ENCODE results near the gene FREY1. TPM values are rescaled to one million over a fixed set of nuclear protein-coding genes. Genes with fewer than 3 reads are reported as not detected.

Gene FREY1
- total and polyA plus RNA-seq, 8 donors: 0.12 to 1.3 (median 0.40) TPM; not detected in 1

DNA sequence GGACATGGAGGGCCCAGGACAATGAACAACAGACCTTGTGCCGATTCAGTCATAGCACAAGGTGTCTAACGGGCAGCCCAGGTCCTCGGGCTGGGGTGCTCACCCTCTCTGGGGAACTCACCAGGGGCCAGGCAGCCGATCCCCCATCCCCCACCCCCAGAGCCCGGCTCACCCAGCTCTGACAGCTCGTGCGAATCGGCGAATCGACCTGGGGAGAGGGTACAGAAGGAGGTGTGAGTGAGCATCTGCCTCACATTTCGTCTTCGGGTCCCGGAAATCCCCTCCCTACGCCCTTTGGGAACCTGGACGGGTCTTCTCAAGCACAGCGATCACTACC is 10.2 kb upstream of the FREY1 start:
- peak overlapping the region; percentile 80 to 93 (median 88) for H3K27ac ChIP-seq
- DNase-seq (peak in 3 of 6 donors; percentile 56 to 83 (median 69)), FAIRE-seq (no peak), ATAC-seq (no peak)
- peaks cover 0 to 23% (median 18%) of the 10 kb centered on the region in 3 donors for H3K36me3 ChIP-seq
- no peaks in the 10 kb centered on the region for H3K27me3 ChIP-seq
- TF ChIP-seq, protein P1, sequence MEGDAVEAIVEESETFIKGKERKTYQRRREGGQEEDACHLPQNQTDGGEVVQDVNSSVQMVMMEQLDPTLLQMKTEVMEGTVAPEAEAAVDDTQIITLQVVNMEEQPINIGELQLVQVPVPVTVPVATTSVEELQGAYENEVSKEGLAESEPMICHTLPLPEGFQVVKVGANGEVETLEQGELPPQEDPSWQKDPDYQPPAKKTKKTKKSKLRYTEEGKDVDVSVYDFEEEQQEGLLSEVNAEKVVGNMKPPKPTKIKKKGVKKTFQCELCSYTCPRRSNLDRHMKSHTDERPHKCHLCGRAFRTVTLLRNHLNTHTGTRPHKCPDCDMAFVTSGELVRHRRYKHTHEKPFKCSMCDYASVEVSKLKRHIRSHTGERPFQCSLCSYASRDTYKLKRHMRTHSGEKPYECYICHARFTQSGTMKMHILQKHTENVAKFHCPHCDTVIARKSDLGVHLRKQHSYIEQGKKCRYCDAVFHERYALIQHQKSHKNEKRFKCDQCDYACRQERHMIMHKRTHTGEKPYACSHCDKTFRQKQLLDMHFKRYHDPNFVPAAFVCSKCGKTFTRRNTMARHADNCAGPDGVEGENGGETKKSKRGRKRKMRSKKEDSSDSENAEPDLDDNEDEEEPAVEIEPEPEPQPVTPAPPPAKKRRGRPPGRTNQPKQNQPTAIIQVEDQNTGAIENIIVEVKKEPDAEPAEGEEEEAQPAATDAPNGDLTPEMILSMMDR (IDR thresholded peaks at IDR 0.05): no peak
- WGBS, 2 donors: 2 to 3% methylated on average over 15 to 16 of the region's 16 CpGs
- H3K9me3 ChIP-seq: no peaks in the 10 kb centered on the region
- intact Hi-C loops (cut with DNase I): loop anchor here in 1 of 3 donors (10.0 kb wide), 1 partner anchor 52 kb away; no protein-coding TSS in a partner anchor
- H3K4me3 ChIP-seq: peak overlapping the region; percentile 65 to 95 (median 92)
- peaks cover 18 to 21% (median 19%) of the 10 kb centered on the region in 3 donors for H3K4me1 ChIP-seq

DNA sequence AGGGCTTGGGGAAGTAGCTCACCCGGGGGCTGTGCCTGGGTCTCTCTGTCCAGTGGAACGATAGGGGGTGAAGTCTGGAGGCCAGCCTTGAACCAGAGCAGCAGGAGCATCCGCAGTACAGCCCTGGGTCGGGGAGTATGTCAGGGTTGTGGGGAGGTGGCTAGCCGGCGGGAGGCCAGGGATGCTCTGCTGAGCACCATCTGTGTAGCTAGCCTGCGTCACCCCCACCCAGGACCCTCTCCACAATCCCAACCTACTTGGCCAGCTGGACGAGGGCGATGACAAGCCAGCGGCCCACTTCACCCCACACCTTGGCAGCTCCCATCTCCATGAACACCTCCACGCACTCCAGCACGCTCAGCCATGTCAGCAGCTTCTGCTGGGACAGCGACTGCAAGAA is 8.4 kb upstream of the FREY1 start:
- TF ChIP-seq, protein P1 (IDR thresholded peaks at IDR 0.05): no peak
- 80 to 83% methylated on average over 13 of the region's 13 CpGs for WGBS, 2 donors
- DNase-seq: peak in 2 of 6 donors; percentile 29 to 68
- intact Hi-C loops (cut with DNase I): loop anchor here in 1 of 3 donors (10.0 kb wide), 1 partner anchor 51 kb away; no protein-coding TSS in a partner anchor
- H3K36me3 ChIP-seq: peaks cover 2 to 32% (median 24%) of the 10 kb centered on the region in 3 donors
- no peaks in the 10 kb centered on the region for H3K9me3 ChIP-seq
- no peak for ATAC-seq
- H3K4me1 ChIP-seq: peaks cover 7 to 10% (median 9%) of the 10 kb centered on the region in 3 donors
- no peak overlapping the region for H3K4me3 ChIP-seq
- no peaks in the 10 kb centered on the region for H3K27me3 ChIP-seq
- no peak for FAIRE-seq
- no peak overlapping the region for H3K27ac ChIP-seq

DNA sequence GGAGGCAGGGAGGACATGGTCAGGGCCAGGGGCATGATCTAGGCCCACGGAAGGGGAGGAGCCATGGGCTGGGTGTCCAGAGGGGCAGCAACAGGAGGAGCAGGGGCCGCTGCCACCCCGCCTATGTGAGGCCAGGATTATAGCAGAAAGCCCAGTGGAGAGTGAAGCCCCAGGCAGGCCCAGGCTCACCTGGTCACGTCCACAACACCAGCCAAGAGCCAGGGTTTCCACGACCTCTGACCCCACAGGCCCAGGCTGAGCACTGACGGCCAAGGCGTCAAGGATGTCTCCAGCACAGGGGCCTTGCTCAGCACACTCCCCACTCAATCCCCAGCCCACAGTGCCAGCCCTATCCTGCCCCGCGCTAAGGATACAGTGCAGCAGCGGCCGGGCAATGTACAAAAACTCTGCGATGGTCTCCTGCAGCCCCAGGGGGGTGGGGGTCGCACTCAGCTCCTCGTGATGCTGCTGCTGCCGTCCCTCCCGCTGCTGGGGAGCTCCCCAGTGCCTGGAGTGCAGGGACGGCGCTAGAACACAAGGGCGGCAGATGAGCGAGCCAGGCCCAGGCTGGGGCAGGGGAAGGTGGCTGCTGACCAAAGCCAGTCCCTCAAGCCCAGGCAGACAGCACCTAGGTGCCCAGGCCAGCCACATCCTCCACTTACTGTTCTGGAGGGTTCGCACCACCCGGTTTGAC is 7.0 kb upstream of the FREY1 start:
- Histone ChIP-seq H3K36me3 (peaks cover 4 to 35% (median 32%) of the 10 kb centered on the region in 3 donors), H3K4me3 (no peak overlapping the region), H3K9me3 (no peaks in the 10 kb centered on the region), H3K4me1 (peaks cover 7 to 10% (median 9%) of the 10 kb centered on the region in 3 donors), H3K27me3 (no peaks in the 10 kb centered on the region), H3K27ac (no peak overlapping the region)
- intact Hi-C loops (cut with DNase I): loop anchor here in 1 of 3 donors (10.0 kb wide), 1 partner anchor 49 kb away; no protein-coding TSS in a partner anchor
- peak in 2 of 6 donors; percentile 35 to 66 for DNase-seq
- no peak for FAIRE-seq
- no peak for ATAC-seq
- TF ChIP-seq, protein P1 (IDR thresholded peaks at IDR 0.05): no peak
- 83% methylated on average over 22 of the region's 22 CpGs for WGBS, 2 donors

DNA sequence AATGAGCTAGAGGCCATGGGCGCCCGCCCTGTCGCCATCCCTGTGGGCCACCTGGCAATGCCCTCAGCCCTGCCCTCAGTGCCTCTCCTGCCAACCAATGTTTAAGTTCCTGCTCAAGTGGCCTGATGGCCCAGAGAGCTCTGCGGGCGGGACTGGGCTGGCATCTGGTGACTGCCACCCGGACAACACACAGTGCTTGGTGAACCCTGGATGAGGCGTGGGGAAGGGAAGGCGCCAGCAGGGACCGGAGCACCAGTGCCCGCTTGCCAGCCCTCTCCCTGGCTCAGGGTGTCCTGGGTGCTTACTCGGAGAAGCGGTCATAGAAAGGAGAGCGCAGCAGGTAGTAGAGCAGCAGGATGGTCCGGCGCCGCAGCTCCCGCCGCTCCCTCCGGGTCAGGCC is 6.4 kb upstream of the FREY1 start:
- Histone ChIP-seq H3K27me3 (no peaks in the 10 kb centered on the region), H3K36me3 (peaks cover 4 to 35% (median 32%) of the 10 kb centered on the region in 3 donors), H3K4me3 (no peak overlapping the region), H3K4me1 (peaks cover 7 to 11% (median 9%) of the 10 kb centered on the region in 3 donors), H3K9me3 (no peaks in the 10 kb centered on the region), H3K27ac (no peak overlapping the region)
- no peak for DNase-seq
- FAIRE-seq: no peak
- intact Hi-C loops (cut with DNase I): loop anchor here in 1 of 3 donors (10.0 kb wide), 1 partner anchor 49 kb away; no protein-coding TSS in a partner anchor
- 93 to 97% methylated on average over 19 of the region's 19 CpGs for WGBS, 2 donors
- TF ChIP-seq, protein P1 (IDR thresholded peaks at IDR 0.05): no peak
- no peak for ATAC-seq

DNA sequence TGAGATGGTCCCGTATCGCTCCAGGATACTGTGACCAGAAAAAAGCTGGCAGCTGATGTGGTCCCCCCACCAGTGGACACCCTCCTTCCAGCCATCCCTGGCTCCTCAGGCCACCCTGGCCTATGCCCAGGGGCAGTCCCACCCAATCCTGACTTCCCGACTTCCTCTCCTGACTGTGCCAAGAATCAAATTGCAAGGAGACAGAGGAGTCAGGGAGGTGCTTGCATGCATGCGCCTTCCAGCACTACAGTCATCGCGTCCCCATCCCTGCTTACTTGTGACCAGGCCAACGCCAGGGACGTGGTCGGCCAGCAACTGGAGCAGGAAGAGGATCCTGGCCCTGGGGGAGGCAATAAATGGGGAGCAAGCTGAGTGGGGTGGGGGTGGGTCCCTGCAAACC is 3.6 kb upstream of the FREY1 start:
- TF ChIP-seq, protein P1 (IDR thresholded peaks at IDR 0.05): no peak
- Histone ChIP-seq H3K27ac (no peak overlapping the region), H3K36me3 (peaks cover 4 to 35% (median 32%) of the 10 kb centered on the region in 3 donors), H3K4me3 (no peak overlapping the region), H3K4me1 (peaks cover 12 to 20% (median 19%) of the 10 kb centered on the region in 3 donors), H3K9me3 (no peaks in the 10 kb centered on the region), H3K27me3 (no peaks in the 10 kb centered on the region)
- no peak for FAIRE-seq
- ATAC-seq: no peak
- intact Hi-C loops (cut with DNase I): loop anchor here in 1 of 3 donors (10.0 kb wide), 1 partner anchor 46 kb away; no protein-coding TSS in a partner anchor
- DNase-seq: peak in 1 of 6 donors; percentile 38
- 89 to 91% methylated on average over 9 of the region's 9 CpGs for WGBS, 2 donors
